Activated naive CD4-positive, alpha-beta T cell treated with anti-CD3 and anti-CD28 coated beads, Interleukin-2, amount 10 ng/mL, durations not matched to agents 7 days and 5 days (primary cell): ENCODE measurements around the gene NSF.

Experiments used
- CTCF ChIA-PET: fragments of 350-600 bp; sonication (Branson Sonifier 250); formaldehyde crosslinking; loops from one replicate; lab custom pipeline; 2021; ENCODE audit warnings: antibody characterized with exemption; lab: Charles Lee
- DNase-seq: peaks from one replicate; pipeline ENCODE4 v3.0.0-alpha.2; 2020
- H3K27ac Mint-ChIP-seq: one replicate; pipeline ENCODE4 v1.8.0; 2021; ENCODE audit warnings: mild to moderate bottlenecking, moderate library complexity, mixed read lengths
- H3K27me3 Mint-ChIP-seq: one replicate; pipeline ENCODE4 v1.8.0; 2021; ENCODE audit warnings: mild to moderate bottlenecking, mixed read lengths
- H3K36me3 Mint-ChIP-seq: one replicate; pipeline ENCODE4 v1.8.0; 2021; ENCODE audit warnings: mixed read lengths
- H3K4me1 Mint-ChIP-seq: one replicate; pipeline ENCODE4 v1.8.0; 2021; ENCODE audit warnings: mixed read lengths
- H3K4me3 Mint-ChIP-seq: one replicate; pipeline ENCODE4 v1.8.0; 2021; ENCODE audit warnings: mild to moderate bottlenecking, moderate library complexity, mixed read lengths
- H3K9me3 Mint-ChIP-seq: one replicate; pipeline ENCODE4 v1.8.0; 2021; ENCODE audit warnings: mixed read lengths

The NSF gene

DNA sequence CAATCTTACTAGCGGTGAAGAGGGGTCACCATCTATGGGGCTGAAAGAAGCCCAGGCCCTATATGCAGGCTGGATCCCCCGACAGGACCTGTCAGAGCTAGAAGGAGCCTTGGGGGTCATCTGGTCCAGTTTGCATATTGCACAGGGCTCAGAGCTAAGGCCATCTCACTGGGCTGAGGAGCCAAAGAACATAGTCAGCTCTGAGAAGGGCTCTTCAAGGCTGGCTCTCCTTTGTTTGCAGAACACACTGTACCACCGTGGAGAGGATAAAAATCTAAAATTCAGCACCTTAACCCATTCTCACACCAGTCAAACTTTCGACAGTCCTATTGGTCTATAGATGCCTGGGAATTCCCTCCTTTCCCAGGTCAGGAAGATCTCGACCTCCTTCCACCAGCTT, 203.8 kb downstream of the NSF start:
- no peak overlapping the region for H3K4me3 Mint-ChIP-seq
- no peaks in the 10 kb centered on the region for H3K36me3 Mint-ChIP-seq
- no peak overlapping the region for H3K27ac Mint-ChIP-seq
- H3K4me1 Mint-ChIP-seq = no peaks in the 10 kb centered on the region
- H3K27me3 Mint-ChIP-seq = peaks cover 70% of the 10 kb centered on the region
- CTCF ChIA-PET = no interaction called here
- DNase-seq = no peak
- no peaks in the 10 kb centered on the region for H3K9me3 Mint-ChIP-seq

DNA sequence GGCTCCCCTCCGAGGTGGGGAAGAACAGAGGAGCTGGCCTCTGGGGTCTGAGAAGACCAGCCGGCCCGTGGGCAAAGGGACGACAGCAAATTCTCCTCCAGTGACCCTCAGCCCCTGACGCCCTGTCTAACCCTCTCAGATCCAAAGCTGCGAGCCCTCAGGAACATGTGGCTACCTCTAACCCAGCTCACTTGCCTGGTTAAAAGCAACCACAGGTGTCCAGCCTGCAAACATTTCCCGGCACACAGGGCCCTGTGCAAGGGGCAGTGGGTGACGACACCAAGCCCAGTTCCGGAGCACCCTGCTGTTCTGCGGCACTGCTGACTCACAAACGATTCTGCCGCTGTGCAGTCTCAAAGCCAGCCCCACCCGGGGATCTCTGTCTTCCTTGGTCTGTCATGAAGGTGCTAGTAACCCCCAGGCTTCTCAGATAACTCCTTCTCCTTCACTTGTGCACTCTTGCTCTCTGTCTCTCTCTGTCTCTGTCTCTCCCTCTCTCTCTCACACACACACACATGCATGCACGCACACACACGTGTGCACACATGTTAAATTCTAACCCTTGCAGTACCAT, 205.0 kb downstream of the NSF start:
- H3K4me1 Mint-ChIP-seq = no peaks in the 10 kb centered on the region
- peaks cover 60% of the 10 kb centered on the region for H3K27me3 Mint-ChIP-seq
- no peak overlapping the region for H3K27ac Mint-ChIP-seq
- no peaks in the 10 kb centered on the region for H3K9me3 Mint-ChIP-seq
- DNase-seq = no peak
- H3K36me3 Mint-ChIP-seq = no peaks in the 10 kb centered on the region
- CTCF ChIA-PET = no interaction called here
- H3K4me3 Mint-ChIP-seq = no peak overlapping the region

DNA sequence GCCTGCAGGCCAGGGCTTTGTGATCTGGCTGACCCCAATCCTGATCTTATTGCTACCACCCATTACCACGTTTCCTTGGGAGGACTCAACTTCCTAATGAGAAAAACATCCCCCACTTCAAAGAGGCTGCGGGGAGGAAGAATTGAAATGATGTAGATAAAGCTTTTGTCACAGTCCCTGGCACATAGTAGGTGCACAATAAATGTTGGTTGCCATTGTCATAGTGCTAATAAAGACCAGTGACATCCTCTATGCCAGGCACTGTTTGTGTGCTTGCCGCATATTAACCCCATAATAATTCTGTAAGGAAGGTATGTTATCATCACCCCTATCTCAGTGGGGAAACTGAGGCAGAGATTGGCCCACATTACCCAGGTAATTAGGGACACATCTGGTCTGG, 205.6 kb downstream of the NSF start:
- CTCF ChIA-PET = no interaction called here
- H3K9me3 Mint-ChIP-seq = no peaks in the 10 kb centered on the region
- H3K4me1 Mint-ChIP-seq = no peaks in the 10 kb centered on the region
- no peak overlapping the region for H3K4me3 Mint-ChIP-seq
- H3K27ac Mint-ChIP-seq = no peak overlapping the region
- peaks cover 58% of the 10 kb centered on the region for H3K27me3 Mint-ChIP-seq
- DNase-seq = no peak
- no peaks in the 10 kb centered on the region for H3K36me3 Mint-ChIP-seq

DNA sequence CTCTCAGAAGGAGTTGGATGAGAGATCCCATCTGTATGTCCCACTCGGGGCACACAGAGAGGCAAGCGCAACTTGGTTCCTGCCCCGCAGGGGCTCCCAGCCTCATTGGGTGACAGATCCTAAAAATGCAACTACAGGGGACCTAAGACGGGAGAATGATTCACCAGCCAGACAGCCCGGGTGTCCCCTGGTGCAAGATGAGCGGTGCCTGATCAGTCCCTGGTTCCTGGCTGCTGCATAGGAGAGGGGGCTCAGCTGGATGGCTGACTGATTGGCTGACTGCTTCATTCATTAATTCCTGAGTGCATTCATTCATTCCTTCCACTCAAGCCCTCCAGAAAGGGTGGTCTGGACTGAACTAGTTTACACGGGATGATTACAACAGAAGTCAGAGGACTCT, 206.1 kb downstream of the NSF start:
- Mint-ChIP-seq H3K9me3 (no peaks in the 10 kb centered on the region), H3K27ac (no peak overlapping the region), H3K4me3 (no peak overlapping the region), H3K36me3 (no peaks in the 10 kb centered on the region), H3K27me3 (peaks cover 55% of the 10 kb centered on the region), H3K4me1 (no peaks in the 10 kb centered on the region)
- no peak for DNase-seq
- CTCF ChIA-PET = interaction anchor here (1.5 kb wide), 1 partner anchor 26 kb away, joined by 3 read pairs; no protein-coding TSS in a partner anchor

DNA sequence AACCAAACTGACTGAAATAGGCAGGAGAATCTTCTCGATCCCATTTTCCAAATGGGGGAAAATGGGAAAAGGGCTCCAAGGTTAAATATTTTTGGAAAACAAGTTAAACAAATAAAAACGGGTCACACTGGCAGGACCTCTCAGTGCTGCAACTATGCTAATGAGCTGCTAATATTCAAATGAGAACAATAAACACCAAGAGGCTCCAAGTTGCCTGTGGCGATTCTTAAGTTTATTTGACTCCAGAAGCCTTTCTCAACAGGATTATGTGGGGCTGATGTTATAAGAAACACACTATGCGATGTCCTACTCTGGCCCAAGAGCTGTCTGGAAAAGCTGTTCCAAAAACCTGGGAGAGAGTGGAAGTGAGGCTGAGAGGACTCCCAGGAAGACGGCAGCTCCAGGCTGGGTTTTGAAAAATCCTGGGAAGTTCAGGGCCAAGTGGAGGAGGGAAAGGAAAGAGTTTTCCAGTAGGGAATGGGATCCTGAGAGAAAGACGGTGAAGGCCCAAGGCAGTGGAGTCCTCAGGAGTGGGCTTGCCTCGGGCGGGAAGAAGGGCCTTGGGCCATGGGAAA, 206.6 kb downstream of the NSF start:
- no peaks in the 10 kb centered on the region for H3K9me3 Mint-ChIP-seq
- H3K36me3 Mint-ChIP-seq = no peaks in the 10 kb centered on the region
- H3K27me3 Mint-ChIP-seq = peaks cover 50% of the 10 kb centered on the region
- CTCF ChIA-PET = interaction anchor here (1.5 kb wide), 1 partner anchor 25 kb away, joined by 3 read pairs; no protein-coding TSS in a partner anchor
- DNase-seq = no peak
- no peak overlapping the region for H3K4me3 Mint-ChIP-seq
- no peaks in the 10 kb centered on the region for H3K4me1 Mint-ChIP-seq
- no peak overlapping the region for H3K27ac Mint-ChIP-seq

DNA sequence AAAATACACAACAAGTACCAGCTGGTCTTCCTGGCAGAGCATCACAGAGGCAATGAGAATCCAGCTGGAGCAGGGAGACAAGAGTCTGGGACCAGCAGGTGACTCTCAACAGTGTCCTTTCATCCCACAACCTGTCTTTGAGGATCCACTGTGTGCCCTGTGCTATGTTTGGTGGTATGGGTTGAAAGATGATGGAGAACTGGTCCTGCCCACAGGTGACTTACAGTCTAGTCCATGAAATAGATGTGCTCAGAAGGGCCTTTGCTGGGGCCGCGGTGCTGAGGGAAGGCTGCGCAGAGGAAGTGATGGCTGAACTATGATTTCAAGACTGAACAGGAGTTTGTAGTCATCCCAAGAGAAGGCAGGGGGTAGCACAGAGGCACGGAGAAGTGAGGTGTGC, 210.1 kb downstream of the NSF start:
- Mint-ChIP-seq H3K9me3 (no peaks in the 10 kb centered on the region), H3K27ac (no peak overlapping the region)

DNA sequence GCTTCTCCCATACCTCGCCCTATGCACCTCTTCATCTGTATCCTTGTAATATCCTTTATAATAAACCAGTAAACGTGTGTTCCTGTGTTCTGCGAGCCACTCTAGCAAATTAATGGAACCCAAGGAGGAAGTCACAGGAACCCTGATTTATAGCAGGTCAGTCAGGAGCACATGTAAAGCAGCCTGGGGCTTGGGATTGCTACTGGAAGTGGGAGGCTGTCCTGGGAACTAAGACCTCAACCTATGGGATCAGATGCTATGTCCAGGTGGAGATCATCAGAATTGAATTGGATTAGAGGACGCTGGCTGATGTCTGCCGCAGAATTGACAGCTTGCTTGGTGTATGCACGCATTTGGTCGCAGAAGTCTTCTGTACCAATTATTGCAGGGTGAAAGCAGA, 212.3 kb downstream of the NSF start:
- CTCF ChIA-PET = no interaction called here
- Mint-ChIP-seq H3K36me3 (no peaks in the 10 kb centered on the region), H3K4me3 (no peak overlapping the region), H3K4me1 (no peaks in the 10 kb centered on the region), H3K9me3 (no peaks in the 10 kb centered on the region), H3K27me3 (peaks cover 23% of the 10 kb centered on the region), H3K27ac (no peak overlapping the region)
- DNase-seq = no peak

More for the DNA sequence above, 210.1 kb downstream of the NSF start:
- H3K27me3 Mint-ChIP-seq = peaks cover 25% of the 10 kb centered on the region
- H3K36me3 Mint-ChIP-seq = no peaks in the 10 kb centered on the region
- CTCF ChIA-PET = no interaction called here
- H3K4me3 Mint-ChIP-seq = no peak overlapping the region
- H3K4me1 Mint-ChIP-seq = no peaks in the 10 kb centered on the region
- no peak for DNase-seq

DNA sequence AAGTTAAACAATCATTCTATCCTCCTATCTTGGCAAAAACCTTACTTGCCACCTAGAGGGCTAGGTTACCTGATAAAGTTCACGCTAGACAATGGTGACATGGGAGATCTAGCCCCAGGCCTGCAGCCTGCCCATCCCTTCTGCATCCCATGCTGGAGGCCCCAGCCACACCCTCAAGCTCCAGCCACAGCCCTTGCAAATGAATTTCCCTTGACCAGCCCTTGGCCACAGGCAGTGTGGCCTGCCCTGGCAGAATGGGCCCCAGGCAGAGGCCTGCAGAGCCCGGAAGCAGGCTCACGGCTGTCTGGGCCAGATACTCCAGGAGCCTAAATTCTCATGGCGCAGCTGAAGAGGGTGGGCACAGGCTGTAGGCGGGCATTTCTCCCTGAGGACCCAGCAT, 213.1 kb downstream of the NSF start:
- Mint-ChIP-seq H3K36me3 (no peaks in the 10 kb centered on the region), H3K4me3 (no peak overlapping the region), H3K9me3 (no peaks in the 10 kb centered on the region), H3K4me1 (no peaks in the 10 kb centered on the region), H3K27me3 (peaks cover 20% of the 10 kb centered on the region), H3K27ac (no peak overlapping the region)
- CTCF ChIA-PET = no interaction called here
- DNase-seq = no peak

DNA sequence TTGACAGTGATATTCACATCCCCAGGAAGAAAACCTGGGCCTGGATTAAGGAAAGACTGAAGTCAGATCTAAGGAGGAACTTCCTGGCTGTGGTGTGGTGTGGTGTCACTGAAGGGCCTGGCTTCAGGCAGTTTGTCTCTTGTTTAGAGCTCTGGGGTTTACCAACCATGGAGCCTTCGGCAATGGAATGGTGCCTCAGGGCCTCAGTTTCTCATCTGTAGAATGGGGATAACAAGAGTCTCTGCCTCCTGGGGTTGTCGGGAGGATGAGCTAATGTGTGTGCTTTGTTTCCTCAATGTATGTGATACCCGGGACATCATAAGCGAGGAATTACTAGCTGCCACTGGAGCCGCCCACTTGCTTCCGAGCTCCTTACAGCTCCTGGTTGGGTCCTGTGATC, 215.3 kb downstream of the NSF start:
- DNase-seq = no peak
- CTCF ChIA-PET = interaction anchor here (1.3 kb wide), 1 partner anchor 30 kb away, joined by 3 read pairs; no protein-coding TSS in a partner anchor
- H3K27ac Mint-ChIP-seq = no peak overlapping the region
- peaks cover 20% of the 10 kb centered on the region for H3K27me3 Mint-ChIP-seq
- H3K9me3 Mint-ChIP-seq = no peaks in the 10 kb centered on the region
- no peaks in the 10 kb centered on the region for H3K36me3 Mint-ChIP-seq
- H3K4me3 Mint-ChIP-seq = no peak overlapping the region
- H3K4me1 Mint-ChIP-seq = no peaks in the 10 kb centered on the region
